Measurements from ENCODE around the gene OSER1.
"Not testable (repeated sequence)": the region's sequence is repeated elsewhere in the genome, so short reads cannot be mapped to it uniquely, and the experiment has no call there.

OSER1 gene

DNA sequence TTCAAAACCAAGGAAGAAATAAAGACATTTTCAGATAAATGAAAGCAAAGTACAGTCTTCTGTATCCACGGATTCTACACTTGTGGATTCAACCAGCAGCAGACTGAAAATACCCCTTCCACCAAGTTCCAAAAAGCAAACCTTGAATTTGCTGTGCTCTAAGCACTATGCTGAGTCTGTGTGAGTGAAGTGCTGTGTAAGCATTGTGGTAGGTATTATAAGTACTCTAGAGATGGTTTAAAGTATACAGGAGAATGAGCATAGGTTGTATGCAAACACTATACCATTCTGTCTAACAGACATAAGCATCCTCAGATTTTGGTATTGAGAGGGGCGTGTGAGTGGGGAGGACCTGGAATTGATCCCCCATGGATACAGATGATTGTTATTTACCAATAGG is 9.6 kb downstream of the OSER1 start:
- H2AFZ ChIP-seq (ENCODE audit: low read length, unreplicated experiment) = no peak overlapping the region
- no peak overlapping the region for H3K27ac ChIP-seq (ENCODE audit: low read depth, low read length)
- H3K79me2 ChIP-seq (ENCODE audit: control insufficient read depth, insufficient read depth, low read length, unreplicated experiment) = peaks cover 60% of the 10 kb centered on the region
- H3K27me3 ChIP-seq (ENCODE audit: insufficient read depth, low read length) = no peaks in the 10 kb centered on the region
- peaks cover 37% of the 10 kb centered on the region for H3K4me1 ChIP-seq (ENCODE audit: control insufficient read depth, insufficient read depth, low read length, unreplicated experiment)
- H3K36me3 ChIP-seq (ENCODE audit: insufficient read depth, low read length) = peaks cover 61% of the 10 kb centered on the region
- no peak overlapping the region for H3K4me3 ChIP-seq (ENCODE audit: low read depth, low read length)

DNA sequence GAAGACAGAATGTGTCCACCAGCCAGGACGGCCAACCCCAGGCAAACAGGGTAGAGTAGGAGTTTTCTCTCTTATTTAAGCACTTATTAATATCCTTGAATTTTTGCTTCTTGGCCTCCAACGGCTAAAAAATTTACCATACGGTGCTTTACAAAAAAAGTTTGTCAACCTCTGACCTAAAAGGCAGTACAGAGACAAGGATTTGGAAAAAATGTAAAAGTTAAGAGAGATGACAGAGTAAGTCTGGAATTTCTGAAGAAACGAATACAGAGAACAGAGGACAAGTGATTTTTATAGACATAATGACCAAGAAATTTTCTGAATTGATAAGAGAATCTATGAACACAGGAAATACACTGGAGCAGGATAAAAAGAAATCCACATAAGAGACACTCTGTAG is 10.2 kb downstream of the OSER1 start:
- peaks cover 59% of the 10 kb centered on the region for H3K36me3 ChIP-seq (ENCODE audit: insufficient read depth, low read length)
- H3K79me2 ChIP-seq (ENCODE audit: control insufficient read depth, insufficient read depth, low read length, unreplicated experiment) = peaks cover 55% of the 10 kb centered on the region
- peaks cover 35% of the 10 kb centered on the region for H3K4me1 ChIP-seq (ENCODE audit: control insufficient read depth, insufficient read depth, low read length, unreplicated experiment)
- no peak overlapping the region for H3K4me3 ChIP-seq (ENCODE audit: low read depth, low read length)
- no peak overlapping the region for H2AFZ ChIP-seq (ENCODE audit: low read length, unreplicated experiment)
- no peak overlapping the region for H3K27ac ChIP-seq (ENCODE audit: low read depth, low read length)
- no peaks in the 10 kb centered on the region for H3K27me3 ChIP-seq (ENCODE audit: insufficient read depth, low read length)

DNA sequence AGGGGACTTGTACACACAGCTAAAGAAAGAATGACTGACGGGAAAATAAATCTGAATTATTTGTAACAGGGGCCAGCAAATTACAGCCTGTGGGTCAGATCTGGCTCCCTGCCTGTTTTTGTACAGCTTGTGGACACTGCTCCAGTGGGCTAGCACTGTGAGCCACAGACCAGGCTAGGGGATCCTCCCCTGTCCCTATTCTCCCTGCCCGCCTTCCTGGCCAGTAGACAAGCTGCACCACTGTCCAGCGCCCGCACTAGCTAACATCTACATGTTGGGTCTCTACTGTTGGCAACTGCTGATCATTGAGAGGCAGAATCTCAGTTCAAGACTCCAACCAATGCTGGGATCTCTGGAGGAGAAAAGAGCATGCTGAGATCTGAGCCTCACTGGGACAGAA is 10.7 kb downstream of the OSER1 start:
- Histone ChIP-seq H3K27me3 (ENCODE audit: insufficient read depth, low read length) (no peaks in the 10 kb centered on the region), H3K79me2 (ENCODE audit: control insufficient read depth, insufficient read depth, low read length, unreplicated experiment) (peaks cover 50% of the 10 kb centered on the region), H3K27ac (ENCODE audit: low read depth, low read length) (no peak overlapping the region), H2AFZ (ENCODE audit: low read length, unreplicated experiment) (no peak overlapping the region), H3K4me3 (ENCODE audit: low read depth, low read length) (no peak overlapping the region), H3K4me1 (ENCODE audit: control insufficient read depth, insufficient read depth, low read length, unreplicated experiment) (peaks cover 34% of the 10 kb centered on the region), H3K36me3 (ENCODE audit: insufficient read depth, low read length) (peaks cover 57% of the 10 kb centered on the region)

DNA sequence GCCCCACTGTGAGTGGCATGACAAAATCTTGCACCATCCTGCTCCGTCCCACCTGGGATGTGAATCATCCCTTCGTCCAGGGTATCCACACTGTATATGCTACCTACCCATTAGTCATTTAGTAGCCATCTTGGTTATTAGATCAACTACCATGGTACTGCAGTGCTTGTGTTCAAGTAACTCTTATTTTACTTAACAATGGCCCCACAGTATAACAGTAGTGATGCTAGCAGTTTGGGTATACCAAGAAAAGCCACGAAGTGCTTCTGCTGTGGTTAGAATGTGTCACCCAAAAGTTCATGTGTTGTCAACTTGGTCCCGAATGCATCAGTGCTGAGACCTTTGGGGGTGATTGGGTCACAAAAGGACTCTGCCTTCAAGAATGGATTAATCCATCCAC is 11.7 kb downstream of the OSER1 start:
- Histone ChIP-seq H3K36me3 (ENCODE audit: insufficient read depth, low read length) (peaks cover 57% of the 10 kb centered on the region), H3K27me3 (ENCODE audit: insufficient read depth, low read length) (no peaks in the 10 kb centered on the region), H3K4me3 (ENCODE audit: low read depth, low read length) (no peak overlapping the region), H2AFZ (ENCODE audit: low read length, unreplicated experiment) (no peak overlapping the region), H3K27ac (ENCODE audit: low read depth, low read length) (no peak overlapping the region), H3K79me2 (ENCODE audit: control insufficient read depth, insufficient read depth, low read length, unreplicated experiment) (peaks cover 49% of the 10 kb centered on the region), H3K4me1 (ENCODE audit: control insufficient read depth, insufficient read depth, low read length, unreplicated experiment) (peaks cover 28% of the 10 kb centered on the region)

GRCh38 chr20:44196271-44196670 is 14.3 kb downstream of the OSER1 start:
- Histone ChIP-seq H2AFZ (ENCODE audit: low read length, unreplicated experiment) (no peak overlapping the region), H3K36me3 (ENCODE audit: insufficient read depth, low read length) (peaks cover 38% of the 10 kb centered on the region)

DNA sequence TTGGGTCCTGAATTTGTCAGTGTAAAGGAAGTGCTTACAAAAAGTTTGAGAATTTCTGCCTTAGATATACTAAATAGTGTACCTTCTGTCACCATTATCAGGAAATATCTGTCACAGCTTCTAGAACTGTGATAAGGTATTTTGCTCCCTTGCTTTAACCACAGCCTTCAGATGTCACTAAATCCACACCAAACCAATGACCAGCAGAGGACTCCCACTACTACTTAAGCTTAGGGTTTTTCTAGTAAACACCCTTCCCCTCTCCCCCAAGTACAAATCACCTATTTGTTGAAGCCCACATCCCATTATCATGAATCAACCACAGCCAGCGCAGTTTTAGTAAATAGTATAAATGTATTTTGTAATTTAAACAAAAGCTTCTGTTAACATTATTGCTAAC is 15.0 kb downstream of the OSER1 start:
- Histone ChIP-seq H3K4me3 (ENCODE audit: low read depth, low read length) (no peak overlapping the region), H2AFZ (ENCODE audit: low read length, unreplicated experiment) (no peak overlapping the region), H3K27ac (ENCODE audit: low read depth, low read length) (no peak overlapping the region), H3K36me3 (ENCODE audit: insufficient read depth, low read length) (peaks cover 32% of the 10 kb centered on the region), H3K79me2 (ENCODE audit: control insufficient read depth, insufficient read depth, low read length, unreplicated experiment) (peaks cover 19% of the 10 kb centered on the region), H3K27me3 (ENCODE audit: insufficient read depth, low read length) (no peaks in the 10 kb centered on the region), H3K4me1 (ENCODE audit: control insufficient read depth, insufficient read depth, low read length, unreplicated experiment) (peaks cover 8% of the 10 kb centered on the region)

More at GRCh38 chr20:44196271-44196670, 14.3 kb downstream of the OSER1 start:
- Histone ChIP-seq H3K4me1 (ENCODE audit: control insufficient read depth, insufficient read depth, low read length, unreplicated experiment) (peaks cover 13% of the 10 kb centered on the region), H3K79me2 (ENCODE audit: control insufficient read depth, insufficient read depth, low read length, unreplicated experiment) (peaks cover 25% of the 10 kb centered on the region), H3K4me3 (ENCODE audit: low read depth, low read length) (no peak overlapping the region), H3K27me3 (ENCODE audit: insufficient read depth, low read length) (no peaks in the 10 kb centered on the region), H3K27ac (ENCODE audit: low read depth, low read length) (no peak overlapping the region)

DNA sequence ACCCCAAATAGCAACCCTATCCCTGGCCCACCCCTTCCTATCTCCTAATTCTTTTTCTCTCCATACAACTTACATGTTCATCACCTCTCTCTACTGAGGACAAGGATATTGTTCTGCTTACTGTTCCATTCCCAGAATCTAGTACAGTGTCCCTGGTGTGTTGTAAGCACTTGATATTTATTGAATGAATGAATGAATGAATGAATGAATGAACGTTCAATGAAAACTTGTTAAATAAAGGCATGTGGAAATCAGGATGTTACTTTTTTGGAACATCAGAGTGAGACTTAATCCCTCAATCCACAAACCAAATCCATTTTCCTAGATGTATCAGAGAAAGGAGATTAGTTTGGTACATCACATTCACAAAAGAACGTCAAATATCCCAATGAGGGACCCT is 16.8 kb downstream of the OSER1 start:
- H2AFZ ChIP-seq (ENCODE audit: low read length, unreplicated experiment) = no peak overlapping the region
- peaks cover under 1% of the 10 kb centered on the region for H3K79me2 ChIP-seq (ENCODE audit: control insufficient read depth, insufficient read depth, low read length, unreplicated experiment)
- peaks cover 14% of the 10 kb centered on the region for H3K36me3 ChIP-seq (ENCODE audit: insufficient read depth, low read length)
- no peak overlapping the region for H3K27ac ChIP-seq (ENCODE audit: low read depth, low read length)
- no peak overlapping the region for H3K4me3 ChIP-seq (ENCODE audit: low read depth, low read length)
- H3K4me1 ChIP-seq (ENCODE audit: control insufficient read depth, insufficient read depth, low read length, unreplicated experiment) = peaks cover 3% of the 10 kb centered on the region
- H3K27me3 ChIP-seq (ENCODE audit: insufficient read depth, low read length) = no peaks in the 10 kb centered on the region

- H3K27me3 ChIP-seq (ENCODE audit: insufficient read depth, low read length); H3K4me3 ChIP-seq (ENCODE audit: low read depth, low read length); H3K27ac ChIP-seq (ENCODE audit: low read depth, low read length); H2AFZ ChIP-seq (ENCODE audit: low read length, unreplicated experiment); H3K36me3 ChIP-seq (ENCODE audit: insufficient read depth, low read length); H3K79me2 ChIP-seq (ENCODE audit: control insufficient read depth, insufficient read depth, low read length, unreplicated experiment): not testable (repeated sequence)
- H3K4me1 ChIP-seq (ENCODE audit: control insufficient read depth, insufficient read depth, low read length, unreplicated experiment) = peaks cover 24% of the 10 kb centered on the region
These were observed 18.9 kb downstream of the OSER1 start for GRCh38 chr20:44191640-44192039.

- H3K27ac ChIP-seq (ENCODE audit: low read depth, low read length); H3K27me3 ChIP-seq (ENCODE audit: insufficient read depth, low read length); H3K4me3 ChIP-seq (ENCODE audit: low read depth, low read length); H2AFZ ChIP-seq (ENCODE audit: low read length, unreplicated experiment); H3K79me2 ChIP-seq (ENCODE audit: control insufficient read depth, insufficient read depth, low read length, unreplicated experiment); H3K36me3 ChIP-seq (ENCODE audit: insufficient read depth, low read length): not testable (repeated sequence)
- peaks cover 28% of the 10 kb centered on the region for H3K4me1 ChIP-seq (ENCODE audit: control insufficient read depth, insufficient read depth, low read length, unreplicated experiment)
These were observed 20.2 kb downstream of the OSER1 start for GRCh38 chr20:44190197-44190852.

DNA sequence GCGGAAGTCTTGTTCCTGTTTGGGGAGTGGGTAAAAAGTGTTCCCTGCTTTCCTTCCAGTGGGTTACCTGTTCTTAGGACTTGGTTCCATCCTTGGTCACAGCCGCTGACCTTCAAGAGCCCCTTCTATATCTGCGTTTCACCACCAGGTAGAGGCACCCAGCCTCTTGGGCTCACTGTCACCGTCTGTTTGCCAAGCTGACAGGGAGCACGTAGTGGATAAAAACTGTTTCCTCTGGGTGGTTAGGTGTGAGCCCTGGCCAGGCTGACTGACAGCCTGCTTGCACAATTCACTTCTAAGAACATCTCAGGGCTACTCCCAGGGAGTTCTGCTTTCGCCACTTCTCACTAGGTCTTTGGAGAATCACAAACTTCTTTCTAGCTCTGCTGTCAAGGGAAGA is 21.8 kb downstream of the OSER1 start:
- no peaks in the 10 kb centered on the region for H3K79me2 ChIP-seq (ENCODE audit: control insufficient read depth, insufficient read depth, low read length, unreplicated experiment)
- H3K4me3 ChIP-seq (ENCODE audit: low read depth, low read length) = no peak overlapping the region
- peak overlapping the region; percentile 80; the same call in 1 of the 2 replicates for H3K27ac ChIP-seq (ENCODE audit: low read depth, low read length)
- no peaks in the 10 kb centered on the region for H3K36me3 ChIP-seq (ENCODE audit: insufficient read depth, low read length)
- peaks cover 28% of the 10 kb centered on the region for H3K4me1 ChIP-seq (ENCODE audit: control insufficient read depth, insufficient read depth, low read length, unreplicated experiment)
- H2AFZ ChIP-seq (ENCODE audit: low read length, unreplicated experiment) = no peak overlapping the region
- H3K27me3 ChIP-seq (ENCODE audit: insufficient read depth, low read length) = no peaks in the 10 kb centered on the region

DNA sequence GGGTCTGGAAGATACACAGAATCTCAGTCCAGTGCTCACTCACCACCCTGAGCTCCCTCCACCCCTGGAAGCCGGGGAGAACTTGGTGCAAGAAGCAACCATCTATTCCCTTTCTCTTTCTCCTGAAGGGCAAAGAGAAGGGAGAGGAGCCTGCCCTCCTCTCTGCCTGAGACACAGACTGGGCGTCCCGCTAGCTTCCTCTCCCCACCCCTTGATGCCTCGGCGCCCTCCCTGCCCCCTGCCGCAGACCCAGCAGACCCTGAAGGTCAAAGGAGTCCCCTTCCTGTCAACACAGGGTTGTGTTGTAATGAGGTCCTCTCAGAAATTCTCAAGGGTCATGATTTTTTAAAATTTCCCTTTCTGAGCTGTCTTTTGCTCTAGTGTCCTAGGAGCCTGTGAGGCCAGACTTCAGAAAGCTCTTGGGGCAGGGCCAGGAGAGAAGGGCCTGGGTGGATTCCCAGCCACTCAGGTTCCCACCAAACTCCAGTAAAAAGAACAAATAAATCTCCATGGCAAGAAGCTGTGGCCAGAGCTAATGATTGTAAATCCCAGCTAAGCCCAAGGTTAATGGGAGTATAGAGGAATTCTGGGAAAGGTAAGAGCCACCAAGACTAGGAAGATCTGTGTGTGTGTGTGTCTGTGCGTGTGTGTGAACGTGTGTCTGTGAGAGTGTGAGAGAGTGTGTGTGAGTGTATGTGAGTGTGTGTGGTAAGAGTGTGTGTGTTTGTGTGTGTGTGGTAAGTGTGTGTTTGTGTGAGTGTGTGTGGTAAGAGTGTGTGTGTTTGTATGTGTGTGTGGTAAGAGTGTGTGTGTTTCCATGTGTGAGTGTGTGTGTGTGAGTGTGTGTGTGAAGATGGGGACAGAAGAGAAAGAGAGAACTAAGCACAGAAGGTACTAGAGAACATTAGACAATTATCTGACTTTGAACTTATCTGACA is 22.5 kb downstream of the OSER1 start:
- no peaks in the 10 kb centered on the region for H3K27me3 ChIP-seq (ENCODE audit: insufficient read depth, low read length)
- H3K27ac ChIP-seq (ENCODE audit: low read depth, low read length) = peak overlapping the region; percentile 80
- H2AFZ ChIP-seq (ENCODE audit: low read length, unreplicated experiment) = peak overlapping the region; percentile 54
- H3K79me2 ChIP-seq (ENCODE audit: control insufficient read depth, insufficient read depth, low read length, unreplicated experiment) = no peaks in the 10 kb centered on the region
- no peaks in the 10 kb centered on the region for H3K36me3 ChIP-seq (ENCODE audit: insufficient read depth, low read length)
- H3K4me3 ChIP-seq (ENCODE audit: low read depth, low read length) = peak overlapping the region; percentile 77
- peaks cover 28% of the 10 kb centered on the region for H3K4me1 ChIP-seq (ENCODE audit: control insufficient read depth, insufficient read depth, low read length, unreplicated experiment)

All from ACC112 (cell line).